ENCODE results near the gene NPLOC4.
"Not testable (repeated sequence)": the region's sequence is repeated elsewhere in the genome, so short reads cannot be mapped to it uniquely, and the experiment has no call there.

Gene NPLOC4

DNA sequence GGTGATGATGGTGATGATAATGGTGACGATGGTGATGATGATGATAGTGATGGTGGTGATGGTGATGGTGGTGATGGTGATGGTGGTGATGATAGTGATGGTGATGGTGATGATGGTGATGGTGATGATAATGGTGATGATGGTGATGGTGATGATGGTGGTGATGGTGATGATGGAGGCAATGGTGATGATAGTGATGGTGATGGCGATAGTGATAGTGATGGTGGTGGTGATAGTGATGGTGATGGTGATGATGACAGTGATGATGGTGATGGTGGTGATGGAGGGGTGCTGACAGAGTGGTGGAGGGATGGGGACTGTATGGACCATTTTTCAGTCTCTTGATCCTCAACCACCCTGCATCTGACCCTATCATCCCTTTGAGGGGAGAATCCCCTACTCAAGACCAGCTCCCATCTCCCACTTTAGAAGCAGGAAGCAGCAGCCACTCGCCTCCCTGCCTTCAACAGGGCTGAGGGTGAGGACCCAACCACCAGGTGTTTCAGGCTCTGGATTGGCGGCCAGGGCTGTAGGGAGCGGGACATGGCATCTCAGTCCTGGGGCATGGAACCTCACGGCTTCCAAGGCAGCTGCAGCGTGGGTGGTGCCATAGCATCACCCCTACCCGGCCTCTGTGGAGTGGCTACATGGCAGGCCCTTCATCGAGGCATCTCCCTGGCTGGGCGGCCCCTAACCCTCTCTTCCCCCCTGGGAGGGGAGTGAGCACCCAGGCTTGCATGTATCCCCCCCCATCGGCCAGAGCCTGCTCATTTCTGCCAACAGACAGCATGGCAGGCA is 104.2 kb downstream of the NPLOC4 start:
- DNase-seq (ENCODE audit: low read depth) = no peak

DNA sequence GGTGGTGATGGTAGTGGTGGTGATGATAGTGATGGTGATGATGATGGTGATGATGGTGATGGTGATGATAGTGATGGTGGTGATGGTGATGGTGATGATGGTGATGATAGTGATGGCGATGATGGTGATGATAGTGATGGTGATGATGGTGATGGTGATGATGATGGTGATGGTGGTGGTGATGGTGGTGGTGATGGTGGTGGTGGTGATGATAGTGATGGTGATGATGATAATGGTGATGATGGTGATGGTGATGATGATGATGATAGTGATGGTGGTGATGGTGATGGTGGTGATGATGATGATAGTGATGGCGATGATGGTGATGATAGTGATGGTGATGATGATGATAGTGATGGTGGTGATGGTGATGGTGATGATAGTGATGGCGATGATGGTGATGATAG is 104.9 kb downstream of the NPLOC4 start:
- DNase-seq (ENCODE audit: low read depth) = not testable (repeated sequence)

DNA sequence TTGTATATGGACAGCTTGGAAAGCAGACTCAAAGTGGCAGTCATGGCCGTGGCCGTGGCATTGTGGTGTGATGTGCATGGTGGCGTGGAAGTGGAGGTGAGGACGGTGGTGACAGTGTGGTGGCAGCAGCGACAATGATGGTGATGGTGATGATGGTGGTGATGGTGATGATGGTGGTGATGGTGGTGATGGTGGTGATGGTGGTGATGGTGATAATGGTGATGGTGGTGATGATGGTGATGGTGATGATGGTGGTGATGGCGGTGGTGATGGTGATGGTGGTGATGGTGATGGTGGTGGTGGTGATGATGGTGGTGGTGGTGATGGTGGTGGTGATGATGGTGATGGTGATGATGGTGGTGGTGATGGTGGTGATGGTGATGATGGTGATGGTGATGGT is 105.9 kb downstream of the NPLOC4 start:
- not testable (repeated sequence) for DNase-seq (ENCODE audit: low read depth)

DNA sequence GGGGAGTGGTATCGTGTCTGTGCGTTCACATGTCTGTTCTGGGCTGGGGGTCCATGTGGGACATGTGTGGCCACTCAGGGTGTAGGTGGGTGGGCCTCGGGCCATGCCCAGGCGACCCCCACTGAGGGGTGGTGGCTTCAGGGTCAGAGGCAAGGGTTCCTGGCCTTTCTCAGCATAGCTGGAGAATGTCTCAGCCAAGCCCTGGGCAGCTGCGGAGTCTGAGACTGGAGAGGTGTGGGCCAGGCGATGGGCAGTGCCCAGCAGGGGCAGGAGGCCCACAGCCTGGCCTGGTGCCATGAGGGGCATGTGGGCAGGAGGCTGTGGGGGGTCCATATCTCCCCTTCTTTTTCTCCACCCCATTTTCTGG is 107.5 kb downstream of the NPLOC4 start:
- DNase-seq (ENCODE audit: low read depth) = no peak

DNA sequence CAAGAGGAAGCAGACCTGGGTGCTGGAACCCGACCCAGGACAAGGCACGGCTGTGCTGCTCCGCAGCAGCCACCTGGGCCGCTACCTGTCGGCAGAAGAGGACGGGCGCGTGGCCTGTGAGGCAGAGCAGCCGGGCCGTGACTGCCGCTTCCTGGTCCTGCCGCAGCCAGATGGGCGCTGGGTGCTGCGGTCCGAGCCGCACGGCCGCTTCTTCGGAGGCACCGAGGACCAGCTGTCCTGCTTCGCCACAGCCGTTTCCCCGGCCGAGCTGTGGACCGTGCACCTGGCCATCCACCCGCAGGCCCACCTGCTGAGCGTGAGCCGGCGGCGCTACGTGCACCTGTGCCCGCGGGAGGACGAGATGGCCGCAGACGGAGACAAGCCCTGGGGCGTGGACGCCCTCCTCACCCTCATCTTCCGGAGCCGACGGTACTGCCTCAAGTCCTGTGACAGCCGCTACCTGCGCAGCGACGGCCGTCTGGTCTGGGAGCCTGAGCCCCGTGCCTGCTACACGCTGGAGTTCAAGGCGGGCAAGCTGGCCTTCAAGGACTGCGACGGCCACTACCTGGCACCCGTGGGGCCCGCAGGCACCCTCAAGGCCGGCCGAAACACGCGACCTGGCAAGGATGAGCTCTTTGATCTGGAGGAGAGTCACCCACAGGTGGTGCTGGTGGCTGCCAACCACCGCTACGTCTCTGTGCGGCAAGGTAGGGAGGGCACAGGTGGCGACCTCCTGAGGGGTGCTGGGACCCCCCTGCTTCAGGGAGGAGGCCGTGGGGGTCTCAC is 108.1 kb downstream of the NPLOC4 start:
- no peak for DNase-seq (ENCODE audit: low read depth)

DNA sequence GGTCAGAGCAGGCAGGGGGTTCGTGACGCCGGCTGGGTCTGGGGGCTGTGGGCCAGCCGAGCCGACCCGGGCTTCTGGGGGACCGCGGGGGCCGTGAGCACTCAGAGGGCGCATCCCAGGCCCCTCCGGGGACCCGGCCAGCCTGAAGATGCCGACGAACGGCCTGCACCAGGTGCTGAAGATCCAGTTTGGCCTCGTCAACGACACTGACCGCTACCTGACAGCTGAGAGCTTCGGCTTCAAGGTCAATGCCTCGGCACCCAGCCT is 108.6 kb downstream of the NPLOC4 start:
- DNase-seq (ENCODE audit: low read depth) = no peak

DNA sequence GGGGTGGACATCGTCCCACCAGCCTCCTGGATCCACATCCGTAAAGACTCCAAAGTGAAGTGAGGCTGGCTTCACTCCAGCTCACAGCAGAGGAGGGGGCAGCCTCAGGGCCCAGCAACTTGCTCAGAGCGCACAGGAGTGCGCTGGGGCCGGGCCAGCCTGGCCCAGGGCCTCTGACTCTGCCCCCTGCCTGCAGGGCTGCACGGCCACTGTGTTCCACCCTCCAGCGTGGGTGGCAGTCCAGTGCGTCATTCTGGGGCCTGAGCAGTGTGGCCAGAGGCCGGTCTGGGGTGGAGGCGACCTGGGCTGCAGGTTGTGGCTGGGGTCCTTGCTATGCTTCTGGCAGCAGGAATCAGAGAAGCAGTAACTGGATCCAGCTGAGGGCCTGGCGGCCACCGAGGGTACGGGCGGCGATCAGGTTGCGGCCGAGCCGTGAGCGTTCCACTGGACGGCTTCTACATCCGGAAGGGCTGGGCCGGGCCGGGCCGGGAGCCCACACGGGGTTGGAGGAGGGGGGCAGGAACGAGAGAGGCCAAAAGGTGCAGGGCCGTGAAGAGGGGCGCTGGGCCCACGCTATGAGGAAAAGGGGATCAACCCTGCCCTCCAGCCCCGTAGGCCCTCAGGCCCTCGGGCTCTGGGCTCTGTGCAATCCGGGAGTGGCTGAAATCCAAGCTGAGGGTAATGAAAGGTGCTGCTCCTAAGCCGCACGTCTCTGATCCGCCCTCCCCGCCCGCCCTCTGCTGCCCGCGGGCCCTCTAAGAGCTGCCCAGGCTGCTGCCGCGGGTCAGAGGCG is 109.1 kb downstream of the NPLOC4 start, which contains the start of gene FSCN2:
Gene FSCN2 (plus strand): TSS at position 787 of the 793 bp plus-strand sequence. CDS start 155 bp downstream, outside the sequence.
- no peak for DNase-seq (ENCODE audit: low read depth)

DNA sequence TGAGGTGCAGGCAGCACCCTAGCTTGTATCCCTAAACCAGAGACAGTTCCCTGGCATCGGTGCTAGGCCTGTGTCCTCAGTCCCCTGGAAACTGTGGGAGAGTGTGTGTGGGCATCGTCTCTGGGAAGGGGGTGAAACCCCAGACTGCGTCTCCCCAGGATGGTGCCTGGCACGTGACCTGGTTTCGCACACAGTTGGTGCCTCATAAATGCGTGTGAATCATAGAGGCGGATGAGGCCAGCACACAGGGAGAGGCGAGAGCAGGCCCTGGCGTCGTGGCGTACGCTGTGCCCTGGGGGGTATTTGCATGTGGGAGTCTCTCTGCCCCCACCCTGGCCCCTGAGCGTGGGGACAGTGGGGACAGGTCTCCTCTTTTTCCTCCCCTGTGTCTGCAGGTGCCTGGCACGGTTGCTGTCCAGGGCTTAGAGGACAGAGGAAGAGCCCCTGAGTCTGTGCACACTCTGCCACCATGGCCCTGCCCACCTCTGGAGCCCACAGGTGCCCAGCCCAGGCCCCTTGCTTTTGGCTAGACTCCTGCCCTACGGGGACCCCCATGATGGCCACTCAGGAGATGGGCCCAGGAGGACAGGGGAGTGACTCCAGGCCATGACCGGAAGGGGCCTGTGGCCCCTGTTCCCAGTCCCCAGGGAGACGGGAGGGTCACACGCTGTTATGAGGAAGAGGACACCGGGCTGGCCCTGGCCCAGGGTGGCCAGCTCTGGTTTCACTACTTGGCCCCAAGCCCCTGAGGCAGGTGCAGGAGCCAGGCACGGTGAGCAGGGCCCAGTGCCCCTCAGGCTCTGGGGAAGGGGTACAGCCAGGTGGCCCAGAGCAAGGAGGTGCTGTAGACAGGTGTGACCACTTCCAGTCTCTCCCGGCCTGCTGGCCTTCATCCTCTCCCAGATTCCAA is 110.0 kb downstream of the NPLOC4 start:
- DNase-seq (ENCODE audit: low read depth) = no peak

DNA sequence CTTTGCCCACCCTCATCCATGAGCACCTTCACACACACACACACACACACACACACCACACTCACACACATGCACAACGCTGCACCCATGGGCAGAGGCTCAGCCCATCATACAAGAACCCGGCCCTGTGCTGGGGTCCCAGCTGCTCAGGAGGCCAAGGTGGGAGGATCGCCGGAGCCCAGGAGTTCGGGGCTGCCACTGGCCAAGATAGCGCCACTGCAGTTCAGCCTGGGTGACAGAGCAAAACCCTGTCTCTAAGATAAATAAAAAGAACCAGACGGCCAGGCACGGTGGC is 112.1 kb downstream of the NPLOC4 start:
- DNase-seq (ENCODE audit: low read depth) = no peak

DNA sequence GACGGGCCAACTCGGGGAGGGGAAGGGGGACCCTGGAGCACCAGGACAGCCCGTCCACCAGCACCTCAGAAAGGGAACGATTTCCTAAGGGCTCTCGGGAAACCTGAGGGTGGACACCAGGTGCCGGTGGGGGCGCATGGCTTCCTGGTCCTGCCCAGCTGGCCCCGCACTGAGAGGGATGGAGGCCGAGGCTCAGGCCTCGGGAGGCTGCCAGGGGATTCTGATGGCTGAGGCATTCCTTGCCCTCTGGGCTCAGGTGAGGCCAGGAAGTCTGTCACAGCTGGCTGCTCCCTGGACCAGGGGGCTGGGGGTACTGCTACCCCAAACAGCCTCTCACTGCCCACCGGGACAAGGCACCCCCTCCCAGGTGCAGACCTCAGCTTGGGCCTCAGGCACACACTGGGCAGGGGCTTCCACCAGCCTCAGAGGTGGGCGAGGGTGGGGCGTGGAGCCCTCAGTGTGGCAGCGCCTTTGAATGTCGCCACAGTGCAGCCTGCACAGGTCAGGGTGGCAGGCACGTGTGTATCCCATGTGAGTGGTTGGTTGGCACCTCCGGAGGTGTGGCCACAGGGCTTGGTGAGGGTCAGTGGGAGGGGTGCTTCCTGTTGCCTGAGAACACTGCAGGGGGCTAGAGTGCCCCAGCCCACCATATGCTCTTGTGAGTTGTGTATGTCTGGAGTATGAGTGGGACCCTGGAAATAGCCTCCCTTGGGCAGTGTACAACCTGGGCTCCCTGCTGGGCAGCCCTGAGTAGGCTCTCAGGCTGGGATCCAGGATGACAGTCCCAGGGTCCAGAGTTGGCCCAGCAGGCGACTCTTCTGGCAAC is 112.7 kb downstream of the NPLOC4 start:
- DNase-seq (ENCODE audit: low read depth) = no peak

DNA sequence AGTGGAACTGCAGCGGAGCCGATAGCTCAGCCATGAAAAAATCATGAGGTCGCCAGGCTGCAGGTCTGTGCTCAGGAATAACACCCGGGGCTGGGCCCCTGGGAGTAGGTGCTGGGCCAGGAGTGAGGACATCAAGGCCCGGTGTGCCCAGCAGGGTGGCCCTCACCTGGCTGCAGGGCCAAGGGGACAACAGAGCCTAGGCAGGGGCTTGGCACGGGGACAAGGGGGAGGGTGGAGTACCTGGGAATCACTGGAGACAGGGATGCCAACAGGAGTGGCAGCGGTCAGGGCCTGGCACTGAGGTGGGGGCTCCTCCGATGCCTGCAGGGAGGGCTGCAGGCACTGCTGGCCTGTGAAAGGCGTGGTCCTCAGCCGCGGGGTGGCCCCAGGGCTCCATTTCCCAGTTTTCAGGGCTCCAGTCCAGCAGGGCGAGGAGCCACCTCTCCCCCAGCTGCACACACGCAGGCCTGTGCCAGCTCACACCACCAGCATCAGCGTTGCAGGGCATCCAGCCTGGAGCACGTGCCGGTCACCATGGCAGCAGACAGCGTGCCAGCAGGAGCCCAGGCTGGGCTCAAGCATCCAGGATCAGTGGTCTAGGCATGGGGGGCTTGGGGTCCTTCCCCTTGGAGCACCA is 113.4 kb downstream of the NPLOC4 start:
- DNase-seq (ENCODE audit: low read depth) = no peak

DNA sequence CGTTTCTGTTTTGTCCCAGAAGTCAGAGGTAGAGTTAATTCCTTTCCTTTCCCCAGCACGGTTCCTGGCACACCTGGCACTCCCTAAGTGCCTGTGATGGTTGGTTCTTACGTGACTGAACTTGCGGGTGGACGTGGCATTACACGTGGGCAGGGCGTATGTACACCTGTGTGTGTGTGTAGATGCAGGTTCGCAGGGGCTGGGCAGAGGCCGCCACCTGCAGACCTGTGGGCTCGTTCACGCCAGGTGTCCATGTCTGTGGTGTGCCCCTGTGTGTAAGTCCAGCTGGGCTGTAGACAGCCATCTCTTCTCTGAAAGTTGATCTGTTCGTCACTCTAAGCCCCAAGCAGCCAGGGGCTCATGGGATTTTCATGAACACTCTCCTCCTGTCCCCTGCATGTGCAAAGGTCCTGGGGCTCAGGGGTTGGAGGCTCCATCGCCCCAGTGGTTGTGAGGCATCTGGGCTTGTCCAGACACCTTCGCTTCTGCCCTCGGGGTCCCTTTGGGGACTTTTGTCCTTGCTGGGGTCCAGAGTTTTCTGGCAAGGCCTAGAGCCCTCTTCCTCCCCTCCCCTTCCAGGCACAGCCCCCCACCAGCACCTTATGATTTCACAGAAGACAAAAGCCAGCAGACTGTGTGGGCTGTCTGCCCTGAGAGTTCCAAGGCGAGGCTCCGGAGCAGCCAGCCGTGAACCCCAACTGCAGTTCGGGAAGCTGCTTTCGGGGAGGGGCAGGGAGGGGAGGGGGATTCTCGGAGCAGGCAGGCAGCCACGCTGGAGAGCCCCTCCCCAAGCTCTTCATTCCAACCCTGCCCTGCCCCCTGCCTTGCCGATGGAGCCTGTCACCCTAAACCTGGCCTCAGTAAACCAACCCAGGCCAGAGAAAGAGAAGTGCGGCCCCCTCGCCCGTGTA is 114.2 kb downstream of the NPLOC4 start:
- no peak for DNase-seq (ENCODE audit: low read depth)

DNA sequence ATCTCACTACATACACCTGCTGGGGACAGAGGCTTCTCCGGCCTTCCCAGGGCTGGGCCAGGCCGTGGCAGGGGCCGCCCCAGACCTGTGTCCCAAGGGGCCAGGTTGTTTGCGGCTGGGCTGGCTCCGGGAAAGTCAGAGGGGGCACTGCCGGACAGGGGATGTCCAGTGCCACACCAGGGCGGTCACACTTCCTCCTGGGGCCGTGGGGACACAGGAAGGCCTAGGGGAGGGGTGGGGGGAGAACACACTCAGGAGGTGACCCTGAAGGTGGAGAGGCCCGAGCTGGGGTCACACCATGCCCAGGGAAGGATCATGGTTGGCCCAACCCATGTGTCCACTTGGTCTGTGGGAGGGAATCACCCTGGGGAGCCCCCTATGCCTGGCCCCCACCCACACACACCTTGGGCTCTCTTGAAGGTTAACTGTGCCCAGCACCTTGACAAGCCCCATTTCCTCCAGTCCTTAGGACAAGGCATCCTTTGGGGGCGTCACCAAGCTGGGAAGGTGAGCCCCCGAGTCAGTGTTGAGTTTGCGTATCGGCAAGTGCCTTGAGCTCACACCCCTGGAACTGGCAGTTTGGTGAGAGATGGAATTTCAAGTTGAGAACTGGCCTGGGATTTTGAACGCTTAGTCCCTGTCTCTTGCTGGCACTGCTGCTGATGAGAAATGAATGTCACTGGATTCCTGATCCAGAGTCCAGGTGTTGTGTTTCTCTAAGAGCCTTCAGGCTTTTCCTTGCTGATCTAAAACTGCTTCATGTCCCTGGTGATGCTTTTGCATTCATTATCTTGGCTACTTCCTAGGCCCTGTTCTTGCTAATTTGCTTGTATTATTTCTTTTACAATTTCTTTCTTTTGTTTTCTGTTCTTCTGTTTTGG is 116.7 kb downstream of the NPLOC4 start:
- no peak for DNase-seq (ENCODE audit: low read depth)

DNA sequence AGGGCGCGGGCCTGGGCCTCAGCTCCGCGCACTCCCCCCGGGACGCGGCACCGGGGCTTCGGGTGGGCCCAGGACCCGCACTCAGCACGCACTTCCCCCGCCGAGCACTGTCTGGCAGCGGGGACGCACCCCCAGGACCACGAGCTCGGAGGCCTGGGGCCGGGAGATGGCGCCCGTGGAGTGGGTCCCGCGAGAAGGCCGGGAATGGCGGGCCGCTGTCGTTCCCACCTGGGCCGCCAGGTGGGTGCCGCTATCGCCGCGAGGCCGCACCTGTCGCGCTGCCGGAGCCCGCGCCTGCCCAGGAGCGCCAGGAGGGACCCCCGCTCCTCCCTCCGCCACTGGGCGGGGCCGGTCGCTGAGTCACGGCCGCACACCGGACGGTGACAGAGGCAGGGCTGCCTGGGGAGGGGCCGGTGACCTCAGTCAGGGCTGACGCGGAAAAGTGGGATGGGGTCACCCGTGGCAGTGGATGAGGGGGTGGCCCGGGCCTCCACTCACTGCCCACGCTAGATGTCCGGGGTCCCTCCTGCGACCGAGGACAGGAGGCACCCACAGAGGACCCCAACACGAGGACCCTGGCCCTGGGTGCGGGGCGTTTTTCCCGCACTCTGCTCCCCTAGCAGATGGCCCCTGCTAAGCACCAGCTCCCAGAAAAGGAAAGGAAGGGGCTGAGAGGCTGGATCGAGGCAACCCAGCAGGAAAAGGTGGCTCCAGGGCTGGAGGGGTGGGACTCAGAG is 117.5 kb downstream of the NPLOC4 start:
- DNase-seq (ENCODE audit: low read depth) = peak; percentile 64

DNA sequence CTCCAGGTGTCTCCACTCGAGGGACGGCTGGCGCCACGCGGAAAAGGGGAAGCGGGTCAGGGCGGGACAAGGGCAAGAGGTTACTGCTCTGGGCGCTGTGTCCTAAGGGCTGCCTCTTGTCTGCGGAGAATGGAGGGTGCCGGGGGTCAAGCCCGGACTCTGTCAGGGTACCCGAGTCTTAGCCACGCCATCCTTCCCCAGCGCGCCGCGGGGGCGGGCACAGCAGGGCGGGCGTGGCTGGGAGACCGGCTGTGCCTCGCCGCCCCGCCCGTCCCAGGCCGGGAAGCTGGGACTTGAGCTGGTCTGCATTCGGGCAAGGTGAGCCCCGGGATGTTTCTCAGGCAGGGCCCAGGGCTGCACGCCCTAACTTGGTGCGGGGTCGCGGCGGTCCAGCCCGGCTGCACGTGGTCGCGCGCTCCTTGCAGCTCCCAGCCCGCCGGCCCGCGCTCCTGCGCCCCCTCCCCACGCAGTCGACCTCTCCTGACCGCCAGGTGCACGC is 118.1 kb downstream of the NPLOC4 start:
- DNase-seq (ENCODE audit: low read depth) = no peak

DNA sequence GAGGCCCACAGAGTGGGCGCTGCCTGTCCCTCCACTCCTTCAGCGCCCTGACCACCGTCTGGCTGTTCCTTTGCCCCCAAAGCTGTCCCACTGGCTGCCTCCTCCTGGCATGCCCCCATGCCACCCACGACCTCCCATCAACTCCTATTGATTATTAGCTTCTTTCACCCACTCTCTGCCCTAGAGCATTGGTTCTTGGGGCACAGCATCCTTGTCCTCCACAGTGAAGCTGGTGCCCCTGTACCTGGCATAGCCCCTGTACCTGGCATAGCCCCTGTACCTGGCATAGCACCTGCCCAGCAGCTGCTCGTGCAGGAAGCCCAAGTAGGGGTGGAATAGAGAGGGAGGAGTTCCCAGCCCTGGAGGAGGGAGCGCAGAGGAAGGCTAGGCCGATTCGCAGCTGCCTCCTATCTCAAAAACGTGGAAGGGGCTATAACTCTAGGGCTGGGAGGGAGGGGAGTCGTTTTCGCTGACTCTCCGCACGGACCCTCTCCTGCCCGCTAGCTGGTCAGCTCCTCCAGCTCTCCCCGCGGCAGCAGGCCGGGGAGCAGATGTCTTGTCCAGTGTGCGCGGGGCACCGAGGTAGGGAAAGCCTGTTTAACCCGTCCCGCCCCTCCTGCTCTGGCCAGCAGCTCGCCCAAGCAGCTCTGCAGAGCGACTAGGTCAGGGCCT is 118.7 kb downstream of the NPLOC4 start:
- no peak for DNase-seq (ENCODE audit: low read depth)

All from T follicular helper cell (primary cell).